GM19467 (cell line): Measurements from ENCODE around the gene MAP3K5.
"Not testable (repeated sequence)": the region's sequence is repeated elsewhere in the genome, so short reads cannot be mapped to it uniquely, and the experiment has no call there.

Source experiments
- ATAC-seq: cut with Tn5 transposase; IDR thresholded peaks from one replicate; pipeline ENCODE4 v1.9.1; 2021; ENCODE audit warnings: mild to moderate bottlenecking, moderate library complexity; ENCODE audit not compliant: unreplicated experiment

Gene MAP3K5

DNA sequence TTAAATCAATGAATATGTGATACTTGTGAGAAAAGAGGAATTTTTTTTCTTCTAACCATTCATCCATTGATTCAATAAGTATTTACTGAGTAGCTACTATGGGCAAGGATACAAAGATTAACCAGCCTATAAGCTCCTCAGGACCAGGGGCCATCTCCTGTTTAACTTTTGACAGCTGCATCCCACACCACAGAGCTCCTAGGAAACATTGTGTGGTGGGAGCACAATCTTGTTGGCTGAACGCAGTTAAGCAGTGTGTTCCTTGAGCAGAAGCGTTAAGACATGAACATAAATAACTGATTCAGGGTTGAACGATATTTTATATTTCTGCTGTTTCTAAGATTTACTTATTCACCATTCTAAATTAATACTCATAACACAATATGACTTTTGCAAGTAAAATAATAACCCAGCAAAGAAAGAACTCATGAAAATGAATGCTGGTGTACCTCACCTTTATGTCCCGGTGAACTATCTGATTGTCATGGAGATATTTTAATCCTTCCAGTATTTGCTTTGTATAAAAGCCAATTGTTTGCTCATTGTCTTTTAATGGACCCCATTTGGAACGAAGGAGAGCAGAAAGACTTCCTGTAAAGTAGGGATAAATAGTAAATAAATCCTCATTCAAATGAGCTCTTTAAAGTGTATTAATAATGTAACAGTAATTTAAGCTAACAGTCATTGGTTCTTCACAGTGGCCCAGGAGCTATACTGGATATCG, 179.4 kb downstream of the MAP3K5 start:
- no peak for ATAC-seq

DNA sequence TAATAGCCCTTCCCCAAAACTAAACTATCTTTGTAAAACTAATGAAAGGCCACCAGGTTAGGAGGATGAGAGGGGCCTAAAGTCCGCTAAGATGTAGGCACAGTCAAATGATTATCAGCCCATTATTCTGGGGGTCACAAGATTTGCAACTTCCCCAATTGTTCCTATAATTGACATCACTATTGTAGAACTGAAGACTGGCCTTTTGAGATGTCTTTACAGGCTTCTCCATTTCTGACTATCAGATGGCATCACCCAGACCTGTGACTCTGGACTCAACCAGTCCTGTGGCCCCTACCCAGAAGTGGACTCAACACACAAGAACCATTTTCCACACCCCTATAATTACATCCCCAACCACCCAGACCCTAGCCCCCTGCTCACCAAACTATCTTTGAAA, 180.5 kb downstream of the MAP3K5 start:
- ATAC-seq: no peak

- ATAC-seq: no peak
Measured at GRCh38 chr6:136611133-136611532, 181.1 kb downstream of the MAP3K5 start.

DNA sequence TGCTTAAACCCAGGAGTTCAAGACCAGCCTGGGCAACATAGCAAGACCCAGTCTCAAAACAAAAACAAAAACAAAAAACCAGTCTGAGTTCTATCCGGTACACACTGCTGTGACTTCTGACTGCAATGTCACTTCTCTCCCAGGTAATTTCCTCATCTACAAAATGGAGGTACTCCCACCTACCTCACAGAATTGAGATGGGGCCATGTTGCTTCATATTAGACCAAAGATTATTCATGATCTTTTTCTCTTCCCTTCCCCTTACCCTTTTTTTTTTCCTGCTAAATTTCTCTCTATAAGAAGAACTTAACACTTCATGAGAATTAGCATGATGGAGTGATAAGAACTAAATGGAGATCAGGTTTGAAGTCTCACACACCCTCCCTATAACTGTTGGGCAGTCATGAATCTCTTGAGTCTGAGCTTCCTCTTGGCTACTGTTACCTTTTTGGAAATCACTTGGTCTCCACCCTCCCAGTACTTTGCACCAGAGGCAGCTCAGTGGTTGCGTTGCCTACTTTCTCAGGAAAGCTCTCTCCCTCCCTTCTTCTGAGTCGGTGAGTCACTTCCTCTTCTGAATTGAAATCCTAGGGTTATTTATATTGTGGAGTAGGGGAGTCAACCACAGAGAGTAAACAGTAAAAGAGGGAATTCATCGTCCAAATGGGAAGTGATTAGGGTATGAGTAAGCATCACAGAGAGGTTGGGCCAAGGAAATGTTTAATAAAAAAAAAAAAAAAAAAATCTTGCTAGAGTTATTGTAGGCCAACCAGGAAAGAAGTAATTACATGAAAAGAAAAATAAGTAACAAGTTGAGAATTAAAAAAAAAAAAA, 182.2 kb downstream of the MAP3K5 start:
- no peak for ATAC-seq

DNA sequence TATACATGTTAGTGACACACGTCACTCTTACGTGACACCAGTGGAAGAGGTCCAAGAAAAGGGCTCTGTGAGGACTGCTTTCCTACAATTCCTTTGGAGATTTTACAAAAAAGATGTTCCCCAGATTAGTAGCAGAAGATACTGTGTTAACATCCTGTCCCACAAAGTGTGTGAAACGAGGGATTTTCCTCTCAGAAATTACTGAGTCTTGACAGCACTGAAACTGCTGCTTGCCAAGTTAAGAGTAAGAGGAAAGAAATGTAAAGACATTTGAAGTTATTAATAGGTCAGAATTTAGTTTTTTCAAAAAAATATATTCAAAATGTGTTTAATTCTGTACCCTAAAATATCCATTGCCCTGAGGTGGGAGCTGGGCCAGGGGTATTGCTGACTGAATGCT, 183.3 kb downstream of the MAP3K5 start:
- no peak for ATAC-seq

- peak; percentile 85 for ATAC-seq
Measured at GRCh38 chr6:136607932-136608772, 184.1 kb downstream of the MAP3K5 start.

GRCh38 chr6:136607204-136607931, 184.9 kb downstream of the MAP3K5 start:
- ATAC-seq: no peak

DNA sequence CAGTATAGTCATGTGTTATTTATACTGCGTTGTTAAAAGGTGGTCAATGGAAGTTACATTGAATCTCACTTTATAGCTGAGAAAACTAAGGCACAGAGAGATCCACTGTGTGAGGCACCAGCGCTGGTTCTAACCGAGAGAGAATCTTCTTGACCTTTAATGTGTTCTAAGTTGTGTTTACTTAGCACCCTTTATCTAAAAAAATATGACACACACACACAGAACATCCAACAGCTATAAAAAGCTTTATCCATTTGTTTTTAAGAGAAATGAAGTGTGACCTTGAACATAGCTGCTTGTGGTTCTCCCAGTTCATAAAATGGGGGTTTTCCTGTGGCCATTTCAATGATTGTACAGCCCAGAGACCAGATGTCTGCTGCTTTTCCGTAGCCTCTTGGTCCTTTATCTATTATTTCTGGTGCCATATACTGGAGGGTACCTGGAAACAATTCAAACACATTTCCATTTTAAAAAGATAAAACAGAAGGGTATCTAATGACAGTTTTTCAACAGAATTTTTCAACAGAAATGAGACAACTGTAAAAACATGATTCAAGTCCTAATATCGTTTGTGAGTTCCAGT, 187.3 kb downstream of the MAP3K5 start:
- no peak for ATAC-seq

- no peak for ATAC-seq
Measured at GRCh38 chr6:136604328-136604825, 187.9 kb downstream of the MAP3K5 start.

GRCh38 chr6:136600818-136601217, 191.5 kb downstream of the MAP3K5 start:
- ATAC-seq: no peak

DNA sequence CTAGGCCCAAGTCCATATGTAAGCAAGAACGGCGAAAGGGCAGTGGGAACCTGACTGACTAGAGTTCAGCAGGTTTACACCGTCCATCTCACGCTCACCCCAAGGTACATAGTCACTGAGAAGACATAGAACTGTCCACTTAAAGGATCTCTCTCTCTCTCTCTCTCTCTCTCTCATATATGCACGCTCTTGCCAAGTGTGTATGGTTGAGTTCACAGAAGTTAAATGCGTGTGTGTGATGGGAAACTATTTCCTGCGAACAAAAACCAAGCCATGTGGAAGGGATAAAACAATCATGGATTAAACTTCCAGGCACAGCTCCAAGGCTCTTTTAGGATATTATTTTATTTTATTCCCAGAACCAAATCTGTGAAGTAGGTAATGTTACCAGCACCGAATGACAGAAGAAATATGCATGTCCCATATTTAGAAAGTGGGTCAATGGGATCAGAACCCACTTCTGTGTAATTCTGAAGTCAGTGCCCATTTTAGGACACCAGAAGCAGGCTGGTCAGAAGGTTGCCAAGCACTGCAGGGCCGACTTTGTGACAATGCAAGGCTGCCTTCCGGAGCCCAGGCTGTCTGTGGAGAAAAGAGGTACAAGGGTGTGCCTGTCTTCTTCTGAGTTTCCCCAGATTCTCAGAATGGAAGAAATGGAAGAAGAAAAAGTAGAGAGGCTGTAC, 192.8 kb downstream of the MAP3K5 start:
- ATAC-seq: no peak

- ATAC-seq: no peak
Measured at GRCh38 chr6:136598048-136598447, 194.2 kb downstream of the MAP3K5 start.

DNA sequence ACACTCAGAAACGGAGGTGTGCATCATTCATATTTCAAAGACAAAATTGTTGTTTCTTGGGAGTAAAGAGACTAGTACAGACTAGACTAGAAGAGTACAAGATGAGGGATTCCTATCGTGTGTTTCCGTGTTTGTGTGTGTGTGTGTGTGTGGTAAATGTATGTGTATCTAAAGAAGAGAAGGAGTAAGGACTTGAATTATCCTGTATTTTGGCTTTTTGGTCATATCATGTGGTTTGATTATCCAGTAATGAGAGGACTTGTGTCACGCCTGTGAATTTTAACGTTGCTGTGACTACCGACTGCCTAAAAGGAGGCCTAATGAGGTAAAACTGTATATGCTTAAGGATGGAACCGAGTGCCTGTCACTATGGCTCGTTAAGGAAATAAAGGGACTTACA, 197.6 kb downstream of the MAP3K5 start:
- ATAC-seq: no peak

- peak; percentile 93 for ATAC-seq
Measured at GRCh38 chr6:136593748-136594490, 198.4 kb downstream of the MAP3K5 start.

DNA sequence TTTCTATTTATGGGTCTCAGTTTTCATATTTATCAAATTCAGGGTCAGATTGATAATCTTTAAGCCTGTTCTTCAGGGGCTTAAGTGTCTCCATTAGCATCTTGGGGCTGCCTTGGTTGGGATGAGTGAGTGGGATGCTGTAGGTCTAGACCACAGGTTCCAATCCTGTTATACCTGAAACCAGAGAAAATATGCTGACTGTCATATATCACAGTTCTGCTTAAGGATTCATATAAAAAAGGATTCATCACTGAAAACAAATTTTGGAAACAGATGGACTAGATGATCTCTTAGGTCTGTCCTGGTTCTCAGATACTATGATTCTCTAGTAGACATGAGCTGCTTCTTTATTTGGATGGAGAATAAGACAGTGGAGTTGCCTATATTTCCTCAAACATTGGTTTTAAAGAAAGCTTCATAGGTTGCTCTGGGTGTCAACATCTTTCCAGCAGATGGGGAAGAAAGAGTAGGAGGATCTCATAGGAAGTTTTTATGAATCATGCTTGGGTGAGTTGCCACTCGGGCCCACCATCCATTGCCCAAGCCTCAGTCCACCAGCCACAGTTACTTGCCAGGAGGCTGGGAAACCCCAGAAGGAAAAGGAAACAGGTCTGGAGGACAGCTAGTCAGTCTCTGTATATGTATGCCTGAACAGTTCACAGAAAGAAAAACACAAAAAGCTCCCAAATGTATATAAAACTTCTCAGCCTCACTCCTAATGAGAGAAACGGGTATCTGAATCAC, 199.2 kb downstream of the MAP3K5 start:
- no peak for ATAC-seq

- ATAC-seq: no peak
Measured at GRCh38 chr6:136591617-136592016, 200.7 kb downstream of the MAP3K5 start.

DNA sequence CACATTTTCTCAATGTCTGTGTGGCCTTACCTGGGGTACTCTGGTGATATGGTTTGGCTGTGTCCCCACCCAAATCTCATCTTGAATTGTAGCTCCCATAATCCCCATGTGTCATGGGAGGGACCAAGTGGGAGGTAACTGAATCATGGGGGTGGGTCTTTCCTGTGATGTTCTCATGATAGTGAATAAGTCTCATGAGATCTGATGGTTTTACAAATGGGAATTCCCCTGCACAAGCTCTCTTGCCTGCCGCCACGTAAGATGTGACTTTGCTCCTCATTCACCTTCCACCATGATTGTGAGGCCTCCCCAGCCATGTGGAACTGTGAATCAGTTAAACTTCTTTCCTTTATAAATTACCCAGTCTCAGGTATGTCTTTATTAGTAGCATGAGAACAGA, 201.4 kb downstream of the MAP3K5 start:
- not testable (repeated sequence) for ATAC-seq

DNA sequence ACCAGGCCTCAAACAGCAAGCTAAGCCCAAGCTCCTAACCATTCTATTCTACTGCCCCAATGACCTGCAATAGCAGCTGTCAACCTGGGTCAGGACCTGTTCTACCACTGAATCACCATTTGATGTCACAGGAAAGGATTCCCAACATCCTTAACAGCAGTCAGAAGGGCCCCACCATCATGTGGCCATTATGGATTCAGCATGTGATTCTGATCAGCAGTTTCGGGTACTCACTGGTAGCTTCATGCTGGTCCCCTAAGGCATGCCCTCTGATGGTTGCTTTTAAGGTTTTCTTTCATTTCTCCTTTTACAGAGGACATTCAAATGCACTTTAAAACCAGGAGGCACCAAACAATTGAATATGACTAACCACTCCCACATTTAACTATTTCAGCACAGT, 204.8 kb downstream of the MAP3K5 start:
- no peak for ATAC-seq
